Measurements from ENCODE around the gene MED12L.

The MED12L gene, protein sequence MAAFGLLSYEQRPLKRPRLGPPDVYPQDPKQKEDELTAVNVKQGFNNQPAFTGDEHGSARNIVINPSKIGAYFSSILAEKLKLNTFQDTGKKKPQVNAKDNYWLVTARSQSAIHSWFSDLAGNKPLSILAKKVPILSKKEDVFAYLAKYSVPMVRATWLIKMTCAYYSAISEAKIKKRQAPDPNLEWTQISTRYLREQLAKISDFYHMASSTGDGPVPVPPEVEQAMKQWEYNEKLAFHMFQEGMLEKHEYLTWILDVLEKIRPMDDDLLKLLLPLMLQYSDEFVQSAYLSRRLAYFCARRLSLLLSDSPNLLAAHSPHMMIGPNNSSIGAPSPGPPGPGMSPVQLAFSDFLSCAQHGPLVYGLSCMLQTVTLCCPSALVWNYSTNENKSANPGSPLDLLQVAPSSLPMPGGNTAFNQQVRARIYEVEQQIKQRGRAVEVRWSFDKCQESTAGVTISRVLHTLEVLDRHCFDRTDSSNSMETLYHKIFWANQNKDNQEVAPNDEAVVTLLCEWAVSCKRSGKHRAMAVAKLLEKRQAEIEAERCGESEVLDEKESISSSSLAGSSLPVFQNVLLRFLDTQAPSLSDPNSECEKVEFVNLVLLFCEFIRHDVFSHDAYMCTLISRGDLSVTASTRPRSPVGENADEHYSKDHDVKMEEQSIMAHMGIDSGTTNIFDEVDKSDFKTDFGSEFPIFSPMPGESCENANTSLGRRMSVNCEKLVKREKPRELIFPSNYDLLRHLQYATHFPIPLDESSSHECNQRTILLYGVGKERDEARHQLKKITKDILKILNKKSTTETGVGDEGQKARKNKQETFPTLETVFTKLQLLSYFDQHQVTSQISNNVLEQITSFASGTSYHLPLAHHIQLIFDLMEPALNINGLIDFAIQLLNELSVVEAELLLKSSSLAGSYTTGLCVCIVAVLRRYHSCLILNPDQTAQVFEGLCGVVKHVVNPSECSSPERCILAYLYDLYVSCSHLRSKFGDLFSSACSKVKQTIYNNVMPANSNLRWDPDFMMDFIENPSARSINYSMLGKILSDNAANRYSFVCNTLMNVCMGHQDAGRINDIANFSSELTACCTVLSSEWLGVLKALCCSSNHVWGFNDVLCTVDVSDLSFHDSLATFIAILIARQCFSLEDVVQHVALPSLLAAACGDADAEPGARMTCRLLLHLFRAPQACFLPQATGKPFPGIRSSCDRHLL (N-terminal part only)

DNA sequence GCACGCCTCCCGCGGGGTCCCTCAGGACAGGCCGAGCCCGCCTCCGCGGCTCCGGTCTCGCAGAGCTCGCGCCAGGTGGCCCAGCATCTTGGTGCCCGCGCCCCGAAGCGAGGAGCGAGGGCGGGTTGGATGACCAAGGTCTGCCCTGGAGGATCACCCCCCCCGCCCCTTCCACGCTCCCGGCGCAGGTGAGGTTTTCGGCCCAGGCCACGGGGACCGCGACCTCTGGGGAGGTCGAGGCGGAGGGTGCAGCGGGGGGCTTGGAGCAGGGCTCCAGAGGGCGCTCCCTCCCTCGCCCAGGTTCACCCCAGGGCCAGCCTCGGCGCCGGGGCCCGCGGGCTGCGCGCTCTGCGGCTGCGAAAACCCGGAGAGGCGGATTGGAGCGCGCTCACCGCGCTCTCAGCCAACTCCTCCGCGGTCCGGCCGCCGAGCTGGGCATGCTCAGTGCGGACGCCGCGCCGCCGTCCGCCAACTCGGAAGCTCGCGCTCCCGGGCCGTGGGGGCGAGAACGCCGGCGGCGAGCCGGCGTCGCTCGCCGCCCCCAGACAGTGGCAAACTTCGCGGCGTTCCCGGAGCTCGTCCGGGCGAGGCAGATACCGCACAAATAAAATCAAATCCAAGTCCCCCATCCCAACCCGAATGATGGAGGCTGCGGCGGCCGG, at the start of gene MED12L:
TSS of gene MED12L (plus strand) at position 438 of the 662 bp plus-strand sequence. CDS start 1,263 bp downstream, outside the sequence.
- Histone ChIP-seq H3K9me3 (ENCODE audit: low read depth, low read length) (no peaks in the 10 kb centered on the region), H3K9ac (ENCODE audit: insufficient read length) (no peak within 1 kb of the TSS), H3K27ac (no peak within 1 kb of the TSS), H3K36me3 (ENCODE audit: insufficient read depth, low read length) (no peaks in the 10 kb centered on the region), H3K4me3 (peak within 1 kb of the TSS; percentile 87)
- no peak for DNase-seq (ENCODE audit: low read depth, low spot score)
- TF ChIP-seq POLR2AphosphoS5 (IDR thresholded peaks at IDR 0.05; ENCODE audit: borderline replicate concordance, low read depth, low read length) = no peak
- TF ChIP-seq EZH2 (IDR thresholded peaks at IDR 0.05) = no peak
- no peak for TF ChIP-seq FOXP2 (optimal IDR thresholded peaks at IDR 0.05; ENCODE audit: control extremely low read depth, extremely low read length, insufficient read depth)

GRCh38 chr3:151037746-151038477, 47.6 kb upstream of the MED12L start:
- no peak for DNase-seq (ENCODE audit: low read depth, low spot score)
- H3K27ac ChIP-seq = no peak overlapping the region

GRCh38 chr3:151044706-151045105, 40.8 kb upstream of the MED12L start:
- Histone ChIP-seq H3K9me3 (ENCODE audit: low read depth, low read length) (no peaks in the 10 kb centered on the region), H3K27ac (no peak overlapping the region)

More at GRCh38 chr3:151037746-151038477, 47.6 kb upstream of the MED12L start:
- no peaks in the 10 kb centered on the region for H3K9me3 ChIP-seq (ENCODE audit: low read depth, low read length)
- H3K4me3 ChIP-seq = no peak overlapping the region
- TF ChIP-seq EZH2 (IDR thresholded peaks at IDR 0.05) (no peak), POLR2AphosphoS5 (IDR thresholded peaks at IDR 0.05; ENCODE audit: borderline replicate concordance, low read depth, low read length) (no peak), FOXP2 (optimal IDR thresholded peaks at IDR 0.05; ENCODE audit: control extremely low read depth, extremely low read length, insufficient read depth) (no peak)
- H3K9ac ChIP-seq (ENCODE audit: insufficient read length) = no peak overlapping the region
- H3K36me3 ChIP-seq (ENCODE audit: insufficient read depth, low read length) = no peaks in the 10 kb centered on the region

GRCh38 chr3:151047636-151048035, 37.8 kb upstream of the MED12L start:
- H3K9me3 ChIP-seq (ENCODE audit: low read depth, low read length) = no peaks in the 10 kb centered on the region
- no peak for DNase-seq (ENCODE audit: low read depth, low spot score)
- no peak overlapping the region for H3K9ac ChIP-seq (ENCODE audit: insufficient read length)
- H3K4me3 ChIP-seq = no peak overlapping the region
- H3K27ac ChIP-seq = no peak overlapping the region
- no peaks in the 10 kb centered on the region for H3K36me3 ChIP-seq (ENCODE audit: insufficient read depth, low read length)
- TF ChIP-seq POLR2AphosphoS5 (IDR thresholded peaks at IDR 0.05; ENCODE audit: borderline replicate concordance, low read depth, low read length) (no peak), EZH2 (IDR thresholded peaks at IDR 0.05) (no peak), FOXP2 (optimal IDR thresholded peaks at IDR 0.05; ENCODE audit: control extremely low read depth, extremely low read length, insufficient read depth) (no peak)

More at GRCh38 chr3:151044706-151045105, 40.8 kb upstream of the MED12L start:
- Histone ChIP-seq H3K4me3 (no peak overlapping the region), H3K9ac (ENCODE audit: insufficient read length) (no peak overlapping the region), H3K36me3 (ENCODE audit: insufficient read depth, low read length) (no peaks in the 10 kb centered on the region)
- no peak for DNase-seq (ENCODE audit: low read depth, low spot score)
- TF ChIP-seq FOXP2 (optimal IDR thresholded peaks at IDR 0.05; ENCODE audit: control extremely low read depth, extremely low read length, insufficient read depth) (no peak), EZH2 (IDR thresholded peaks at IDR 0.05) (no peak), POLR2AphosphoS5 (IDR thresholded peaks at IDR 0.05; ENCODE audit: borderline replicate concordance, low read depth, low read length) (no peak)

GRCh38 chr3:151051533-151051932, 33.9 kb upstream of the MED12L start:
- no peak for DNase-seq (ENCODE audit: low read depth, low spot score)
- TF ChIP-seq EZH2 (IDR thresholded peaks at IDR 0.05) (no peak), POLR2AphosphoS5 (IDR thresholded peaks at IDR 0.05; ENCODE audit: borderline replicate concordance, low read depth, low read length) (no peak)
- H3K9ac ChIP-seq (ENCODE audit: insufficient read length) = no peak overlapping the region

DNA sequence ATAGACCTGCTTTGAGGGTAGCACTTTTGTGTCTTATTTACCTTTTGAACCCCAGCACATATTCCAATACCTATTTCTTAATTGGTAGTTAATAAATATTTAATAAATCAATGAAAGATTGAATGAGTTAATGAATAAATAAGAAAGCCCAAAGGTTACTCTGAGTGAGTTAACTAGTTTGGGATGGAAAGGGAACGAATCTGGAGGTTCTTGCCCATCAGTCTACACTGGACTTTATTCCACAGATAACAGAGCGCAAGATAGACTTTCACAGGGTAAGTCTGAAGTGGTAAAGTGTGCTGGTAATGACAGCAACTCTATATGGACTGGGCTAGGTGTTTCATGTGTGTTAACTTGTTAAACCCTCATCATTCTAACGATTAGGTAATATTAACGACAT, 33.1 kb upstream of the MED12L start:
- H3K9me3 ChIP-seq (ENCODE audit: low read depth, low read length) = no peaks in the 10 kb centered on the region
- DNase-seq (ENCODE audit: low read depth, low spot score) = no peak
- no peak overlapping the region for H3K9ac ChIP-seq (ENCODE audit: insufficient read length)
- H3K27ac ChIP-seq = no peak overlapping the region
- no peak for TF ChIP-seq POLR2AphosphoS5 (IDR thresholded peaks at IDR 0.05; ENCODE audit: borderline replicate concordance, low read depth, low read length)
- no peak for TF ChIP-seq FOXP2 (optimal IDR thresholded peaks at IDR 0.05; ENCODE audit: control extremely low read depth, extremely low read length, insufficient read depth)
- no peak for TF ChIP-seq EZH2 (IDR thresholded peaks at IDR 0.05)
- H3K4me3 ChIP-seq = no peak overlapping the region
- no peaks in the 10 kb centered on the region for H3K36me3 ChIP-seq (ENCODE audit: insufficient read depth, low read length)

More at GRCh38 chr3:151051533-151051932, 33.9 kb upstream of the MED12L start:
- Histone ChIP-seq H3K9me3 (ENCODE audit: low read depth, low read length) (no peaks in the 10 kb centered on the region), H3K4me3 (no peak overlapping the region), H3K27ac (no peak overlapping the region), H3K36me3 (ENCODE audit: insufficient read depth, low read length) (no peaks in the 10 kb centered on the region)

GRCh38 chr3:151052756-151053155, 32.7 kb upstream of the MED12L start:
- DNase-seq (ENCODE audit: low read depth, low spot score) = no peak
- H3K9me3 ChIP-seq (ENCODE audit: low read depth, low read length) = no peaks in the 10 kb centered on the region
- no peaks in the 10 kb centered on the region for H3K36me3 ChIP-seq (ENCODE audit: insufficient read depth, low read length)
- H3K9ac ChIP-seq (ENCODE audit: insufficient read length) = no peak overlapping the region
- TF ChIP-seq EZH2 (IDR thresholded peaks at IDR 0.05) (no peak), POLR2AphosphoS5 (IDR thresholded peaks at IDR 0.05; ENCODE audit: borderline replicate concordance, low read depth, low read length) (no peak), FOXP2 (optimal IDR thresholded peaks at IDR 0.05; ENCODE audit: control extremely low read depth, extremely low read length, insufficient read depth) (no peak)
- no peak overlapping the region for H3K27ac ChIP-seq
- H3K4me3 ChIP-seq = no peak overlapping the region

All from SK-N-MC (cell line).